NB4 (cell line): ENCODE data around the gene PERCC1.

Source experiments
- DNase-seq: peaks from one replicate; pipeline ENCODE4 v3.0.0; 2010; ENCODE audit warnings: low read depth
- H3K4me3 ChIP-seq: one replicate; pipeline ENCODE4 v1.5.1; 2011; ENCODE audit warnings: mild to moderate bottlenecking, low read depth, low read length, moderate library complexity
- CTCF ChIP-seq: IDR thresholded peaks from one replicate; pipeline ENCODE4 v1.5.1; 2012; ENCODE audit warnings: low read depth, low read length
- MYC ChIP-seq: IDR thresholded peaks from 2 replicates; pipeline ENCODE4 v1.6.1; 2011; ENCODE audit warnings: low read depth, low read length
- POLR2A ChIP-seq: IDR thresholded peaks from 2 replicates; pipeline ENCODE4 v1.6.1; 2011; ENCODE audit warnings: mild to moderate bottlenecking; ENCODE audit not compliant: insufficient read length; ENCODE audit errors: extremely low read depth
- TF ChIP-seq, protein P1 (sequence below): IDR thresholded peaks from 2 replicates; pipeline ENCODE4 v1.6.1; 2011; ENCODE audit warnings: low read depth, low read length

Gene PERCC1

GRCh38 chr16:1413684-1414531 is 17.0 kb upstream of the PERCC1 start:
- TF ChIP-seq CTCF, result peak; percentile 36
- no peak for TF ChIP-seq MYC
- no peak for TF ChIP-seq POLR2A
- peak overlapping the region; percentile 52 for H3K4me3 ChIP-seq
- peak; percentile 80 for DNase-seq

DNA sequence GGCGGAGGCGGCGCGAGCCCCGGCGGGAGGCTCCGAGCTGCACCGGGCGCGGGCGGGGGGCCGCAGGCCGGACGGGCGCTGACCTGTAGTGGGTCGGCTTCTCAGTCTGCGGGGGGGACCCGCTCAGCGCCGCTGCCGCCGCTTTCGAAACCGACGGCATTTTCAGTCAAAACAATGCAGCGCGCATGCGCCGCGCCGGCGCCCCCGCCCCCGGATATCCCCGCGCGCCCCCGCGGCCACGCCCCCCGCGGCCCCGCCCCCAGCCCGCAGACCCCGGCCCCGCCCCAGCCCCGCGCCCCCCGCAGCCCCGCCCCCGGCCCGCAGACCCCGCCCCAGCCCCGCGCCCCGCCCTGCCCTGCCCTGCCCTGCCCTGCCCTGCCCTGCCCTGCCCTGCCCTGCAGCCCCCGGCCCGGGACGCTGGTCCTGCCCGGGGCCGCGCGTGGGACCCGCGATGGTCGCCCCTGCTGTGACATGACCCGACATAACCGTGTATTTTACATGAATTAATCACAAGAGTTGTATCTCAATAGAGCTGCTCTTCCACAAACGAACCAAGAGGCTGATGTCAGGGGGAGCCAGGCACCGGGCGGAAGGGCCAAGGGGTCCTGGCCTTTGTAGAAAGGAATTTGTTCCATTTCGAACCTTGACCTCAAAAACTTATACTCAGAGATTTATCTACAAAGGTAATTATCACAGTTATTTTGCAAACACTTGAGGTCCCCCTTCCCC is 16.2 kb upstream of the PERCC1 start, which contains the start of gene UNKL:
Gene UNKL, minus strand, starts transcription at position 173 of the 729 bp plus-strand sequence. Its CDS starts 13 bp downstream, at position 160.
- H3K4me3 ChIP-seq, result peak within 1 kb of the TSS; percentile 52
- peak; percentile 64 for DNase-seq
- TF ChIP-seq, protein P1, sequence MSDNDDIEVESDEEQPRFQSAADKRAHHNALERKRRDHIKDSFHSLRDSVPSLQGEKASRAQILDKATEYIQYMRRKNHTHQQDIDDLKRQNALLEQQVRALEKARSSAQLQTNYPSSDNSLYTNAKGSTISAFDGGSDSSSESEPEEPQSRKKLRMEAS, result no peak
- TF ChIP-seq CTCF, result no peak
- TF ChIP-seq POLR2A, result no peak
- TF ChIP-seq MYC, result no peak

- DNase-seq, result no peak
- TF ChIP-seq POLR2A (no peak), MYC (no peak), CTCF (no peak)
- TF ChIP-seq, protein P1, result no peak
- no peak overlapping the region for H3K4me3 ChIP-seq
These were observed 14.3 kb upstream of the PERCC1 start for GRCh38 chr16:1416521-1416941.

DNA sequence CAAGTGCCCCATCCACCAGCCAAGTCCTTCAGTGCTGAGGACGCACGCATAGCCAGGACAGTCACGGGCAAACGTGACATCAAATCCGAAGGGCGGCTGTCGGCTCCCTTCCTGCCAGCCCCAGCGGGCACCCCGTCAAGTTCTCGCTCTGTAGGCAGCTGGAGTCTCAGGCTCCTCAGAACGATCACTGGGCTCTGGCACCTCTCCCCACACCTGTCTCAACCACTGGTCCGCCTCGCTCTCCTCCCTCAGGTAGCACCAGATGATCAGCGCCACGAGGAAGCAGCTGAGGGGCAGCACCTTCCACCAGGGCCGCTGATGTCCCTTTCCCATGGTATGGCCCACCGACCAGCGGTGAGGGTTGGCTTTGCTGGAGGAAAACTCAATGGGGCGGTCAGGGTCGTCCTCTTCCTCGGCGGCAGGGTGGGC is 10.8 kb upstream of the PERCC1 start:
- DNase-seq, result peak; percentile 20
- peak overlapping the region; percentile 92 for H3K4me3 ChIP-seq
- TF ChIP-seq, protein P1, result no peak
- no peak for TF ChIP-seq MYC
- TF ChIP-seq POLR2A, result no peak

GRCh38 chr16:1422076-1422475 is 8.8 kb upstream of the PERCC1 start:
- H3K4me3 ChIP-seq, result no peak overlapping the region
- no peak for DNase-seq
- no peak for TF ChIP-seq POLR2A
- no peak for TF ChIP-seq CTCF

DNA sequence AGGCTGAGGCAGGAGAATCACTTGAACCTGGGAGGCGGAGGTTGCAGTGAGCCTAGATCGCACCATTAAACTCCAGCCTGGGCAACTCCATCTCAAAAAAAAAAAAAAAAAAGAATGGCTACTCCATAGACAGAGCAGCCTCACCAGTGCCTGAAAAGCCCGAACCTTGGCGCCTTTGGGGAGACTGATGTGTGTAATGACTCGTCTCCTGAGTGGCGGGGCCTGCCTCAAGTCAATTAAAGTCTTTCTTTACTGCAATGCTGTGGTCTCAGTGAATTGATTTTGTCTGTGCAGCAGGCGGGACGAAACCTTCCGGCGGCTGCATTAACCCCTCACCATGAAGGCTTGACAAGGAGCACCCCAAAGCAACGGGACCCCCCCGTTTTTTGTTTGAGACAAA is 6.8 kb upstream of the PERCC1 start:
- DNase-seq, result no peak
- TF ChIP-seq, protein P1, result no peak
- TF ChIP-seq POLR2A (no peak), MYC (no peak), CTCF (no peak)
- no peak overlapping the region for H3K4me3 ChIP-seq
